ENCODE measurements around the gene CCNQ.
"Not testable (repeated sequence)": the region's sequence is repeated elsewhere in the genome, so short reads cannot be mapped to it uniquely, and the experiment has no call there.

Gene CCNQ

GRCh38 chrX:153610836-153611213, 11.9 kb upstream of the CCNQ start:
- no peaks in the 10 kb centered on the region for H3K36me3 ChIP-seq (ENCODE audit: control insufficient read depth, low read depth, low read length)
- peak overlapping the region; percentile 9 for H3K4me3 ChIP-seq (ENCODE audit: low read length)
- peaks cover 24% of the 10 kb centered on the region for H3K27me3 ChIP-seq (ENCODE audit: control insufficient read depth, insufficient read depth, low read length)
- H3K27ac ChIP-seq (ENCODE audit: low read length): no peak overlapping the region
- H3K9me3 ChIP-seq (ENCODE audit: control insufficient read depth, low read depth, low read length): peaks cover 5% of the 10 kb centered on the region
- no peaks in the 10 kb centered on the region for H3K4me1 ChIP-seq (ENCODE audit: control insufficient read depth, low read depth, low read length)
- no peak overlapping the region for H3K9ac ChIP-seq (ENCODE audit: low read length)

- Histone ChIP-seq H3K36me3 (ENCODE audit: control insufficient read depth, low read depth, low read length) (no peaks in the 10 kb centered on the region), H3K4me3 (ENCODE audit: low read length) (peak overlapping the region; percentile 9), H3K4me1 (ENCODE audit: control insufficient read depth, low read depth, low read length) (no peaks in the 10 kb centered on the region), H3K9me3 (ENCODE audit: control insufficient read depth, low read depth, low read length) (peaks cover 5% of the 10 kb centered on the region), H3K27me3 (ENCODE audit: control insufficient read depth, insufficient read depth, low read length) (peaks cover 24% of the 10 kb centered on the region), H3K9ac (ENCODE audit: low read length) (no peak overlapping the region), H3K27ac (ENCODE audit: low read length) (no peak overlapping the region)
Observed at GRCh38 chrX:153609917-153610835, 11.2 kb upstream of the CCNQ start.

- Histone ChIP-seq H3K9ac (ENCODE audit: low read length) (no peak overlapping the region), H3K27ac (ENCODE audit: low read length) (no peak overlapping the region), H3K4me1 (ENCODE audit: control insufficient read depth, low read depth, low read length) (no peaks in the 10 kb centered on the region), H3K4me3 (ENCODE audit: low read length) (no peak overlapping the region), H3K36me3 (ENCODE audit: control insufficient read depth, low read depth, low read length) (no peaks in the 10 kb centered on the region), H3K9me3 (ENCODE audit: control insufficient read depth, low read depth, low read length) (peaks cover 5% of the 10 kb centered on the region), H3K27me3 (ENCODE audit: control insufficient read depth, insufficient read depth, low read length) (peaks cover 24% of the 10 kb centered on the region)
Observed at GRCh38 chrX:153608806-153609205, 9.9 kb upstream of the CCNQ start.

- H3K27ac ChIP-seq (ENCODE audit: low read length): no peak overlapping the region
- H3K27me3 ChIP-seq (ENCODE audit: control insufficient read depth, insufficient read depth, low read length): peaks cover 24% of the 10 kb centered on the region
- no peak overlapping the region for H3K9ac ChIP-seq (ENCODE audit: low read length)
- no peak overlapping the region for H3K4me3 ChIP-seq (ENCODE audit: low read length)
- H3K9me3 ChIP-seq (ENCODE audit: control insufficient read depth, low read depth, low read length): peaks cover 5% of the 10 kb centered on the region
- H3K4me1 ChIP-seq (ENCODE audit: control insufficient read depth, low read depth, low read length): no peaks in the 10 kb centered on the region
- H3K36me3 ChIP-seq (ENCODE audit: control insufficient read depth, low read depth, low read length): no peaks in the 10 kb centered on the region
Observed at GRCh38 chrX:153608376-153608775, 9.4 kb upstream of the CCNQ start.

GRCh38 chrX:153606503-153606902, 7.6 kb upstream of the CCNQ start:
- H3K9ac ChIP-seq (ENCODE audit: low read length): no peak overlapping the region
- peaks cover 5% of the 10 kb centered on the region for H3K9me3 ChIP-seq (ENCODE audit: control insufficient read depth, low read depth, low read length)
- no peaks in the 10 kb centered on the region for H3K36me3 ChIP-seq (ENCODE audit: control insufficient read depth, low read depth, low read length)
- peaks cover 24% of the 10 kb centered on the region for H3K27me3 ChIP-seq (ENCODE audit: control insufficient read depth, insufficient read depth, low read length)
- H3K4me3 ChIP-seq (ENCODE audit: low read length): no peak overlapping the region
- no peaks in the 10 kb centered on the region for H3K4me1 ChIP-seq (ENCODE audit: control insufficient read depth, low read depth, low read length)
- no peak overlapping the region for H3K27ac ChIP-seq (ENCODE audit: low read length)

GRCh38 chrX:153604666-153605380, 5.9 kb upstream of the CCNQ start:
- H3K9me3 ChIP-seq (ENCODE audit: control insufficient read depth, low read depth, low read length); H3K4me3 ChIP-seq (ENCODE audit: low read length): not testable (repeated sequence)
- H3K27me3 ChIP-seq (ENCODE audit: control insufficient read depth, insufficient read depth, low read length): peaks cover 14% of the 10 kb centered on the region

GRCh38 chrX:153603131-153603656, 4.3 kb upstream of the CCNQ start:
- H3K27me3 ChIP-seq (ENCODE audit: control insufficient read depth, insufficient read depth, low read length): peaks cover 1% of the 10 kb centered on the region

More at GRCh38 chrX:153604666-153605380, 5.9 kb upstream of the CCNQ start:
- not testable (repeated sequence) for H3K27ac ChIP-seq (ENCODE audit: low read length); H3K9ac ChIP-seq (ENCODE audit: low read length); H3K36me3 ChIP-seq (ENCODE audit: control insufficient read depth, low read depth, low read length); H3K4me1 ChIP-seq (ENCODE audit: control insufficient read depth, low read depth, low read length)

GRCh38 chrX:153602601-153603000, 3.7 kb upstream of the CCNQ start:
- H3K4me3 ChIP-seq (ENCODE audit: low read length): no peak overlapping the region
- no peaks in the 10 kb centered on the region for H3K36me3 ChIP-seq (ENCODE audit: control insufficient read depth, low read depth, low read length)
- H3K27me3 ChIP-seq (ENCODE audit: control insufficient read depth, insufficient read depth, low read length): peaks cover 6% of the 10 kb centered on the region
- H3K9me3 ChIP-seq (ENCODE audit: control insufficient read depth, low read depth, low read length): no peaks in the 10 kb centered on the region
- no peak overlapping the region for H3K27ac ChIP-seq (ENCODE audit: low read length)
- H3K4me1 ChIP-seq (ENCODE audit: control insufficient read depth, low read depth, low read length): no peaks in the 10 kb centered on the region
- H3K9ac ChIP-seq (ENCODE audit: low read length): no peak overlapping the region

More at GRCh38 chrX:153603131-153603656, 4.3 kb upstream of the CCNQ start:
- Histone ChIP-seq H3K36me3 (ENCODE audit: control insufficient read depth, low read depth, low read length) (no peaks in the 10 kb centered on the region), H3K27ac (ENCODE audit: low read length) (no peak overlapping the region), H3K9ac (ENCODE audit: low read length) (no peak overlapping the region), H3K4me1 (ENCODE audit: control insufficient read depth, low read depth, low read length) (no peaks in the 10 kb centered on the region), H3K4me3 (ENCODE audit: low read length) (no peak overlapping the region), H3K9me3 (ENCODE audit: control insufficient read depth, low read depth, low read length) (no peaks in the 10 kb centered on the region)

- Histone ChIP-seq H3K27me3 (ENCODE audit: control insufficient read depth, insufficient read depth, low read length) (peaks cover 6% of the 10 kb centered on the region), H3K9ac (ENCODE audit: low read length) (no peak overlapping the region), H3K27ac (ENCODE audit: low read length) (no peak overlapping the region), H3K36me3 (ENCODE audit: control insufficient read depth, low read depth, low read length) (no peaks in the 10 kb centered on the region), H3K9me3 (ENCODE audit: control insufficient read depth, low read depth, low read length) (no peaks in the 10 kb centered on the region), H3K4me3 (ENCODE audit: low read length) (no peak overlapping the region), H3K4me1 (ENCODE audit: control insufficient read depth, low read depth, low read length) (no peaks in the 10 kb centered on the region)
Observed at GRCh38 chrX:153601511-153602110, 2.7 kb upstream of the CCNQ start.

GRCh38 chrX:153600921-153601320, 2.0 kb upstream of the CCNQ start:
- Histone ChIP-seq H3K4me1 (ENCODE audit: control insufficient read depth, low read depth, low read length) (no peaks in the 10 kb centered on the region), H3K27me3 (ENCODE audit: control insufficient read depth, insufficient read depth, low read length) (peaks cover 6% of the 10 kb centered on the region), H3K9me3 (ENCODE audit: control insufficient read depth, low read depth, low read length) (no peaks in the 10 kb centered on the region), H3K27ac (ENCODE audit: low read length) (no peak overlapping the region), H3K36me3 (ENCODE audit: control insufficient read depth, low read depth, low read length) (no peaks in the 10 kb centered on the region), H3K9ac (ENCODE audit: low read length) (no peak overlapping the region), H3K4me3 (ENCODE audit: low read length) (no peak overlapping the region)

GRCh38 chrX:153600032-153600373, 1.1 kb upstream of the CCNQ start:
- Histone ChIP-seq H3K9me3 (ENCODE audit: control insufficient read depth, low read depth, low read length) (peaks cover 3% of the 10 kb centered on the region), H3K27me3 (ENCODE audit: control insufficient read depth, insufficient read depth, low read length) (peaks cover 6% of the 10 kb centered on the region), H3K36me3 (ENCODE audit: control insufficient read depth, low read depth, low read length) (no peaks in the 10 kb centered on the region), H3K4me3 (ENCODE audit: low read length) (peak overlapping the region; percentile 50), H3K27ac (ENCODE audit: low read length) (no peak overlapping the region), H3K4me1 (ENCODE audit: control insufficient read depth, low read depth, low read length) (no peaks in the 10 kb centered on the region), H3K9ac (ENCODE audit: low read length) (no peak overlapping the region)

All from iPS-18a (cell line).